Middle frontal gyrus (tissue), 1 donor: ENCODE measurements around the gene SH2D4B.

Experiments
- DNase-seq: peaks from one replicate; pipeline ENCODE4 v3.0.0-alpha.2; 2015; ENCODE audit warnings: low spot score; ENCODE audit errors: extremely low spot score

SH2D4B gene

GRCh38 chr10:80685355-80685754 lies 147.7 kb downstream of the SH2D4B start:
- no peak for DNase-seq

GRCh38 chr10:80686734-80687475 lies 149.2 kb downstream of the SH2D4B start:
- DNase-seq, result no peak

GRCh38 chr10:80687476-80687789 lies 149.7 kb downstream of the SH2D4B start:
- no peak for DNase-seq

- no peak for DNase-seq
These were observed 152.7 kb downstream of the SH2D4B start for GRCh38 chr10:80690434-80690833.

GRCh38 chr10:80691441-80691840 lies 153.7 kb downstream of the SH2D4B start:
- DNase-seq, result no peak

GRCh38 chr10:80693565-80693964 lies 155.9 kb downstream of the SH2D4B start:
- DNase-seq, result no peak

GRCh38 chr10:80694930-80695329 lies 157.2 kb downstream of the SH2D4B start:
- no peak for DNase-seq
